ENCODE data around the gene HSPB6. TPM values are rescaled to one million over a fixed set of nuclear protein-coding genes. Genes with fewer than 3 reads are reported as not detected.

HSPB6 gene
- total and polyA plus RNA-seq, 3 experiments from 2014 or later: not detected

DNA sequence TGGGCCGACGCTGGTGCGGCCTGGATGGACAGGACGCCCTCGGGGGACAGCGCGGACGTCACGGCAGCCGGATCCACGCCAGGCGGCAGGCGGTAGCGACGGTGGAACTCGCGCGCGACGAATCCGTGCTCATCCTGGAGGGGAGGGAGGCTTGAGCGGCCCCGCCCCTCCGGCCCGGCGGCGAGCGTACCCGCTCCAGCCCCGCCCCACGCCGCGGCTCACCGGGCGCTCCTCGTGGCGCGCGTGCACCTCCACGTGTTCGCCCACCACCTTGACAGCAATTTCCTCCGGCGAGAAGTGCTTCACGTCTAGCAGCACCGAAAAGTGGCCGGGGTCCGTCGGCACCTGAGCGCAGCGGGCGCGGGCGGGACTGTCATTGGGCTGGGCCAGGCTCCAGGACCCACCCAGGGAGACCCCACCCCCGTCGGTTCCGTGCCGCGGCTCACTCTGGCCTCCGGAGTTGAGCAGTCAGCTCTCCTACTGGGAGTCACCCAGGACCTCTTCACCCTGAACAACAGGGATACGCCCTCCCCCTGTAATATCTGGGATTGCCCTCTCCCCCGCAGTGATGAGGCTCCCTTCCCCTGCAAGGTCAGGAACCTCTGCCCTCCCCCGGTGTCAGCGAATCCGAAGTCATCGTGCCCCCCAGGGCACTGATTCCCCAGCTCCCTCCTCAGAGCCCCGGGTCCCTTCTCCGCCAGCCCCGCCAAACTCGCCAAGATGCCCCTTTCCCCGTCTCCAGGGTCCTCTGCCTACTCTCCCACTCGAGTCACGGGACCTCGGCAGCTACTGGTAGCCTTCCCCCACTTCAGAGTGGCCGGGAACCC, 1.1 kb downstream of the HSPB6 start:
- no peak overlapping the region for H3K4me3 ChIP-seq (ENCODE audit: low read length)
- ChIA-PET POLR2A (no interaction called here), CTCF (no interaction called here)
- DNase-seq: peak in 4 of 5 donors; percentile 32 to 53 (median 38)
- peaks cover 8% of the 10 kb centered on the region for H3K36me3 ChIP-seq (ENCODE audit: insufficient read depth, low read length)
- no peak overlapping the region for H3K27ac ChIP-seq (ENCODE audit: low read depth, low read length)
- Mint-ChIP-seq H3K9me3 (peaks cover 0 to 2% (median 0%) of the 10 kb centered on the region in 5 donors), H3K27ac (peak overlapping the region in 2 of 8 donors; percentile 12 to 33), H3K4me1 (peaks cover 23 to 44% (median 24%) of the 10 kb centered on the region in 3 donors), H3K36me3 (peaks cover 3 to 43% (median 9%) of the 10 kb centered on the region in 3 donors), H3K27me3 (peaks cover 0 to 4% of the 10 kb centered on the region in 2 donors), H3K4me3 (peak overlapping the region in 5 of 7 donors; percentile 17 to 55 (median 42))
- no peaks in the 10 kb centered on the region for H3K27me3 ChIP-seq (ENCODE audit: insufficient read depth, low read length, poor library complexity, severe bottlenecking)
- H3K4me1 ChIP-seq (ENCODE audit: insufficient read depth, low read length): peaks cover 22% of the 10 kb centered on the region
- no peaks in the 10 kb centered on the region for H3K9me3 ChIP-seq (ENCODE audit: low read length)

- H3K4me3 Mint-ChIP-seq: peak overlapping the region in 3 of 7 donors; percentile 27 to 87 (median 44)
- Histone ChIP-seq H3K9me3 (ENCODE audit: low read length) (no peaks in the 10 kb centered on the region), H3K27me3 (ENCODE audit: insufficient read depth, low read length, poor library complexity, severe bottlenecking) (no peaks in the 10 kb centered on the region), H3K36me3 (ENCODE audit: insufficient read depth, low read length) (peaks cover 7% of the 10 kb centered on the region), H3K4me1 (ENCODE audit: insufficient read depth, low read length) (peaks cover 22% of the 10 kb centered on the region), H3K4me3 (ENCODE audit: low read length) (no peak overlapping the region), H3K27ac (ENCODE audit: low read depth, low read length) (no peak overlapping the region)
- H3K27me3 Mint-ChIP-seq: peaks cover 0 to 4% of the 10 kb centered on the region in 2 donors
- peaks cover 21 to 41% (median 24%) of the 10 kb centered on the region in 3 donors for H3K4me1 Mint-ChIP-seq
- ChIA-PET CTCF (no interaction called here), POLR2A (no interaction called here)
- H3K27ac Mint-ChIP-seq: no peak overlapping the region
- H3K36me3 Mint-ChIP-seq: peaks cover 3 to 41% (median 9%) of the 10 kb centered on the region in 3 donors
- peaks cover 0 to 2% (median 0%) of the 10 kb centered on the region in 5 donors for H3K9me3 Mint-ChIP-seq
- no peak for DNase-seq
Measured at GRCh38 chr19:35755131-35755549, 1.7 kb downstream of the HSPB6 start.

- H3K36me3 ChIP-seq (ENCODE audit: insufficient read depth, low read length): peaks cover 7% of the 10 kb centered on the region
- H3K4me3 ChIP-seq (ENCODE audit: low read length): no peak overlapping the region
- DNase-seq: no peak
- H3K4me1 Mint-ChIP-seq: peaks cover 22 to 40% (median 26%) of the 10 kb centered on the region in 3 donors
- peaks cover 27% of the 10 kb centered on the region for H3K4me1 ChIP-seq (ENCODE audit: insufficient read depth, low read length)
- no peak overlapping the region for H3K27ac ChIP-seq (ENCODE audit: low read depth, low read length)
- CTCF ChIA-PET: no interaction called here
- peak overlapping the region in 2 of 8 donors; percentile 11 to 57 for H3K27ac Mint-ChIP-seq
- peaks cover 0 to 4% of the 10 kb centered on the region in 2 donors for H3K27me3 Mint-ChIP-seq
- POLR2A ChIA-PET: no interaction called here
- H3K9me3 ChIP-seq (ENCODE audit: low read length): no peaks in the 10 kb centered on the region
- peaks cover 0 to 2% (median 0%) of the 10 kb centered on the region in 5 donors for H3K9me3 Mint-ChIP-seq
- peak overlapping the region in 2 of 7 donors; percentile 30 to 87 for H3K4me3 Mint-ChIP-seq
- no peaks in the 10 kb centered on the region for H3K27me3 ChIP-seq (ENCODE audit: insufficient read depth, low read length, poor library complexity, severe bottlenecking)
- peaks cover 3 to 39% (median 9%) of the 10 kb centered on the region in 3 donors for H3K36me3 Mint-ChIP-seq
Measured at GRCh38 chr19:35754370-35755130, 2.3 kb downstream of the HSPB6 start.

- Mint-ChIP-seq H3K9me3 (peaks cover 0 to 2% (median 0%) of the 10 kb centered on the region in 5 donors), H3K36me3 (peaks cover 3 to 38% (median 9%) of the 10 kb centered on the region in 3 donors), H3K4me3 (peak overlapping the region in 2 of 7 donors; percentile 23 to 50), H3K27ac (peak overlapping the region in 2 of 8 donors; percentile 11 to 57), H3K4me1 (peaks cover 23 to 39% (median 24%) of the 10 kb centered on the region in 3 donors), H3K27me3 (peaks cover 0 to 4% of the 10 kb centered on the region in 2 donors)
- H3K27ac ChIP-seq (ENCODE audit: low read depth, low read length): no peak overlapping the region
- no peak for DNase-seq
- H3K36me3 ChIP-seq (ENCODE audit: insufficient read depth, low read length): peaks cover 7% of the 10 kb centered on the region
- POLR2A ChIA-PET: no interaction called here
- H3K4me3 ChIP-seq (ENCODE audit: low read length): no peak overlapping the region
- peaks cover 27% of the 10 kb centered on the region for H3K4me1 ChIP-seq (ENCODE audit: insufficient read depth, low read length)
- no peaks in the 10 kb centered on the region for H3K9me3 ChIP-seq (ENCODE audit: low read length)
- H3K27me3 ChIP-seq (ENCODE audit: insufficient read depth, low read length, poor library complexity, severe bottlenecking): no peaks in the 10 kb centered on the region
- CTCF ChIA-PET: no interaction called here
Measured at GRCh38 chr19:35753634-35754369, 3.0 kb downstream of the HSPB6 start.

- Mint-ChIP-seq H3K27me3 (peaks cover 0 to 4% of the 10 kb centered on the region in 2 donors), H3K4me3 (no peak overlapping the region), H3K9me3 (peaks cover 0 to 1% (median 0%) of the 10 kb centered on the region in 5 donors), H3K36me3 (peaks cover 3 to 40% (median 9%) of the 10 kb centered on the region in 3 donors), H3K27ac (no peak overlapping the region), H3K4me1 (peaks cover 26 to 42% (median 29%) of the 10 kb centered on the region in 3 donors)
- POLR2A ChIA-PET: interaction anchor here (0.6 to 1.0 kb wide), 2 partner anchors 12 to 75 kb away, joined by 3 to 4 read pairs; no protein-coding TSS in a partner anchor
- Histone ChIP-seq H3K27ac (ENCODE audit: low read depth, low read length) (no peak overlapping the region), H3K27me3 (ENCODE audit: insufficient read depth, low read length, poor library complexity, severe bottlenecking) (no peaks in the 10 kb centered on the region), H3K9me3 (ENCODE audit: low read length) (no peaks in the 10 kb centered on the region), H3K4me1 (ENCODE audit: insufficient read depth, low read length) (peaks cover 25% of the 10 kb centered on the region), H3K4me3 (ENCODE audit: low read length) (no peak overlapping the region), H3K36me3 (ENCODE audit: insufficient read depth, low read length) (peaks cover 7% of the 10 kb centered on the region)
- CTCF ChIA-PET: no interaction called here
- DNase-seq: no peak
Measured at GRCh38 chr19:35752746-35753350, 4.0 kb downstream of the HSPB6 start.

DNA sequence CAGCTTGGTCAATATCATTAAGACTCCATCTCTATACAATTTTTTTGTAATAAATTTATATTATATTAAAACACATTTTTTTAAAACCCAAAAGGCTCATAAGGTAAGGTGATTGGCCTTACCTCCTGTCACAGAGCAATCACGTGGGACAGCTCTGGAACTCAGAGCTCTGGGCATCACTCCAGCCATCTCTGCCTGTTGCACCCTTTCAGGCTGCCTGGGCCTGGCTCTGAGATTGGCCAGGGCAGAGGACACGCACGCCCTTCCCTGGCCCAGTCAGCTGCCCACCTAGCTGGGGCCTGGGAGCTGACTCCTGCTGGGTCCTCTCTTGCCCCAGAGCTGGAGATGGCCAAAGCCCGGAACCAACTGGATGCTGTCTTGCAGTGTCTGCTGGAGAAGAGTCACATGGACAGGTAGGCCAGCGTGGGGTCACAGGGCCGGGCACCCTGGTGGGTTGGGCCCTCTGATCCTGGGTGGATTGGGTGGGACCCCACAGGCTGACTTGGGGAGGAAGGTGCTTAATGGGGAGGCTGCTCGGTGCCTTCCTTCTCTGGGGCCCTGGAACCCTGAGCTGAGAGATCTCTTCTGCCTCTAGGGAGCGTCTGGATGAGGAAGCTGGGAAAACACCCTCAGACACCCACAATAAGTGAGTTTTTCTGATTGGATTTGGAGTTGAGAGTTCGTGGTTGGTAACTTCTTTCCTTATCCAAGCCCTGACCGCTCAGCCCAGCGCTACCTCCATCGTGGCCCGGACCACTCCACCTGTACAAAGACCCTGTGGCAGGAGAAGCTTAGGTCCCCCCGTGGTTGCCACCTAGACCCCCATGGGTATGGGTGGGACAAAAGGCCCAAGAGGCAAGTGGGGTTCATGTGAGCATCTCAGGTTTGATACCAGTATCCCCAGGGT, 4.7 kb downstream of the HSPB6 start:
- H3K27ac ChIP-seq (ENCODE audit: low read depth, low read length): no peak overlapping the region
- H3K4me1 ChIP-seq (ENCODE audit: insufficient read depth, low read length): peaks cover 22% of the 10 kb centered on the region
- Mint-ChIP-seq H3K27me3 (peaks cover 0 to 3% of the 10 kb centered on the region in 2 donors), H3K27ac (no peak overlapping the region), H3K9me3 (no peaks in the 10 kb centered on the region), H3K36me3 (peaks cover 3 to 40% (median 9%) of the 10 kb centered on the region in 3 donors), H3K4me3 (peak overlapping the region in 1 of 7 donors; percentile 30), H3K4me1 (peaks cover 26 to 41% (median 28%) of the 10 kb centered on the region in 3 donors)
- ChIA-PET POLR2A (interaction anchor here (0.6 to 1.0 kb wide), 2 partner anchors 11 to 75 kb away, joined by 3 to 4 read pairs; no protein-coding TSS in a partner anchor), CTCF (no interaction called here)
- peaks cover 7% of the 10 kb centered on the region for H3K36me3 ChIP-seq (ENCODE audit: insufficient read depth, low read length)
- no peaks in the 10 kb centered on the region for H3K9me3 ChIP-seq (ENCODE audit: low read length)
- no peak overlapping the region for H3K4me3 ChIP-seq (ENCODE audit: low read length)
- H3K27me3 ChIP-seq (ENCODE audit: insufficient read depth, low read length, poor library complexity, severe bottlenecking): no peaks in the 10 kb centered on the region
- DNase-seq: no peak

Measured in CD8-positive, alpha-beta memory T cell (primary cell).